Liver (tissue), 9 donors: ENCODE results near the gene DCHS2. TPM values are rescaled to one million over a fixed set of nuclear protein-coding genes. Genes with fewer than 3 reads are reported as not detected.

ENCODE experiments used
- DNase-seq: peaks from one replicate; pipeline ENCODE4 v3.0.0-alpha.2; 2017; ENCODE audit warnings: low spot score
- H3K27ac ChIP-seq, 2 donors: one replicate each; pipeline ENCODE4 v1.7.0; 2013; ENCODE audit warnings: inconsistent platforms in 2 of 2, low read length in 2 of 2, control low read depth in 1 of 2, low read depth in 1 of 2, mild to moderate bottlenecking in 1 of 2
- H3K27me3 ChIP-seq, 4 donors: one replicate each; pipeline versions ENCODE4 v1.6.1 to v1.7.0; 2013; ENCODE audit warnings: low read length in 3 of 4, inconsistent platforms in 1 of 4, mild to moderate bottlenecking in 1 of 4, moderate library complexity in 1 of 4; ENCODE audit not compliant: control insufficient read depth in 4 of 4, insufficient read depth in 4 of 4
- H3K36me3 ChIP-seq, 4 donors: one replicate each; pipeline versions ENCODE4 v1.6.1 to v1.7.0; 2013; ENCODE audit warnings: low read length in 3 of 4, mild to moderate bottlenecking in 3 of 4, low read depth in 1 of 4, moderate library complexity in 1 of 4; ENCODE audit not compliant: control insufficient read depth in 4 of 4, insufficient read depth in 3 of 4
- H3K4me1 ChIP-seq, 4 donors: one replicate each; pipeline versions ENCODE4 v1.6.1 to v1.7.0; 2013; ENCODE audit warnings: low read length in 3 of 4, mild to moderate bottlenecking in 3 of 4, moderate library complexity in 1 of 4; ENCODE audit not compliant: control insufficient read depth in 4 of 4, insufficient read depth in 4 of 4
- H3K4me3 ChIP-seq, 3 donors: one replicate each; pipeline versions ENCODE4 v1.6.1 to v1.7.0; 2013; ENCODE audit warnings: low read length in 3 of 3, control low read depth in 1 of 3, low read depth in 1 of 3, mild to moderate bottlenecking in 1 of 3
- H3K9ac ChIP-seq, 2 donors: one replicate each; pipeline ENCODE4 v1.7.0; 2013; ENCODE audit warnings: low read length in 2 of 2, mild to moderate bottlenecking in 2 of 2, moderate library complexity in 2 of 2, control low read depth in 1 of 2, low read depth in 1 of 2
- H3K9me3 ChIP-seq, 4 donors: one replicate each; pipeline versions ENCODE4 v1.6.1 to v1.7.0; 2013; ENCODE audit warnings: low read length in 3 of 4; ENCODE audit not compliant: control insufficient read depth in 4 of 4
- ATF3 ChIP-seq: IDR thresholded peaks from 2 replicates; pipeline ENCODE4 v1.6.1; 2016; ENCODE audit warnings: antibody characterized with exemption
- CTCF ChIP-seq: fragments of 150-350 bp; IDR thresholded peaks from 2 replicates; pipeline ENCODE4 v1.5.1; 2017; ENCODE audit warnings: improper control_type of control experiment, low read depth, low read length; ENCODE audit not compliant: missing input control
- EGR1 ChIP-seq, 2 donors: IDR thresholded peaks; 2 replicates each; pipeline ENCODE4 v1.6.1; 2016 to 2018; ENCODE audit warnings: antibody characterized with exemption in 2 of 2, low read depth in 2 of 2
- FOXA1 ChIP-seq: IDR thresholded peaks from 2 replicates; pipeline ENCODE4 v1.6.1; 2016; ENCODE audit warnings: antibody characterized with exemption
- FOXA2 ChIP-seq: IDR thresholded peaks from 2 replicates; pipeline ENCODE4 v1.6.1; 2016; ENCODE audit warnings: antibody characterized with exemption
- GABPA ChIP-seq, 2 donors: IDR thresholded peaks in 1 of 2; conservative IDR thresholded peaks in 1 of 2; 2 replicates each; pipeline ENCODE4 v1.6.1; 2016; ENCODE audit warnings: antibody characterized with exemption in 2 of 2, mild to moderate bottlenecking in 1 of 2, moderate library complexity in 1 of 2
- HNF4A ChIP-seq, 2 donors: conservative IDR thresholded peaks; 2 replicates each; pipeline ENCODE4 v1.6.1; 2016; ENCODE audit warnings: antibody characterized with exemption in 2 of 2, mild to moderate bottlenecking in 2 of 2
- HNF4G ChIP-seq: IDR thresholded peaks from 2 replicates; pipeline ENCODE4 v1.6.1; 2016; ENCODE audit warnings: antibody characterized with exemption
- JUND ChIP-seq, 2 donors: IDR thresholded peaks; 2 replicates each; pipeline ENCODE4 v1.6.1; 2016; ENCODE audit warnings: antibody characterized with exemption in 2 of 2
- MAX ChIP-seq: IDR thresholded peaks from 2 replicates; pipeline ENCODE4 v1.6.1; 2016; ENCODE audit warnings: antibody characterized with exemption
- NR2F2 ChIP-seq: IDR thresholded peaks from 2 replicates; pipeline ENCODE4 v1.6.1; 2016; ENCODE audit warnings: antibody characterized with exemption
- RAD21 ChIP-seq, 2 donors: IDR thresholded peaks; 2 replicates each; pipeline ENCODE4 v1.6.1; 2016; ENCODE audit warnings: antibody characterized with exemption in 2 of 2, mild to moderate bottlenecking in 2 of 2
- REST ChIP-seq: IDR thresholded peaks from 2 replicates; pipeline ENCODE4 v1.6.1; 2016; ENCODE audit warnings: antibody characterized with exemption, mild to moderate bottlenecking
- RXRA ChIP-seq, 2 donors: IDR thresholded peaks; 2 replicates each; pipeline ENCODE4 v1.6.1; 2017 to 2018; ENCODE audit warnings: antibody characterized with exemption in 2 of 2, mild to moderate bottlenecking in 1 of 2
- SP1 ChIP-seq: IDR thresholded peaks from 2 replicates; pipeline ENCODE4 v1.6.1; 2018; ENCODE audit warnings: antibody characterized with exemption, mild to moderate bottlenecking
- ZBTB33 ChIP-seq: IDR thresholded peaks from 2 replicates; pipeline ENCODE4 v1.6.1; 2016; ENCODE audit warnings: antibody characterized with exemption
- WGBS: extraction: QIAGEN DNeasy Blood & Tissue Kit; methylation state at CpG from one replicate; pipeline ENCODE4 v1.1.7; 2013; 5-methylcytosine and 5-hydroxymethylcytosine counted together
- polyA plus RNA-seq, 2 donors: library from polyadenylated mRNA; stranded (reverse) in 1 of 2; unstranded in 1 of 2; fragments of 200-250 nt in 1 of 2; fragments of >200 nt in 1 of 2; fragmentation: Nextera tagmentation in 1 of 2; extraction: Ambion mirVana in 1 of 2; gene quantifications; one replicate each; pipeline versions ENCODE4 v1.2.1 to v1.2.3, GENCODE V29; 2013 to 2015
- total RNA-seq, 2 donors: library from RNA; depleted of rRNA; stranded (reverse); fragments of >200 nt; gene quantifications; one replicate each; pipeline ENCODE4 v1.2.3, GENCODE V29; 2014
- donor health status: healthy.
- donor health status: healthy.
- donor health status: healthy.
- donor health status: healthy.
- donor health status: healthy.

The DCHS2 gene
- total and polyA plus RNA-seq, 4 donors, result 0.07 to 0.50 (median 0.09) TPM; not detected in 1

- WGBS, result 83% methylated on average over 4 of the region's 4 CpGs
- H3K4me3 ChIP-seq, result no peak overlapping the region
- no peaks in the 10 kb centered on the region for H3K36me3 ChIP-seq
- peaks cover 0 to 6% (median under 1%) of the 10 kb centered on the region in 4 donors for H3K9me3 ChIP-seq
- H3K27me3 ChIP-seq, result peaks cover 4 to 18% (median 10%) of the 10 kb centered on the region in 4 donors
- DNase-seq, result no peak
- TF ChIP-seq CTCF (no peak), NR2F2 (no peak), ZBTB33 (no peak), JUND (IDR thresholded peaks at IDR 0.05) (no peak)
- no peak overlapping the region for H3K9ac ChIP-seq
- H3K27ac ChIP-seq, result no peak overlapping the region
- H3K4me1 ChIP-seq, result peaks cover 9 to 21% (median 15%) of the 10 kb centered on the region in 4 donors
Observed at GRCh38 chr4:154487145-154487544, 4.5 kb downstream of the DCHS2 start.

- H3K4me1 ChIP-seq, result peaks cover 0 to 4% (median 2%) of the 10 kb centered on the region in 4 donors
- TF ChIP-seq GABPA (IDR thresholded peaks at IDR 0.05 in 1 of 2, conservative IDR thresholded peaks at IDR 0.05 in 1 of 2) (no peak), CTCF (no peak), HNF4G (no peak), RAD21 (IDR thresholded peaks at IDR 0.05) (no peak), RXRA (IDR thresholded peaks at IDR 0.05) (no peak), ATF3 (no peak), FOXA1 (no peak), SP1 (no peak), EGR1 (IDR thresholded peaks at IDR 0.05; ENCODE audit: low read depth in 2 of 2) (no peak), HNF4A (conservative IDR thresholded peaks at IDR 0.05) (no peak), MAX (no peak), FOXA2 (no peak), REST (no peak)
- WGBS, result 55% methylated on average over 4 of the region's 4 CpGs
- H3K9me3 ChIP-seq, result peaks cover 0 to 3% (median under 1%) of the 10 kb centered on the region in 4 donors
- peaks cover 4 to 18% (median 8%) of the 10 kb centered on the region in 4 donors for H3K27me3 ChIP-seq
- no peaks in the 10 kb centered on the region for H3K36me3 ChIP-seq
- no peak overlapping the region for H3K4me3 ChIP-seq
- H3K9ac ChIP-seq, result no peak overlapping the region
- no peak for DNase-seq
- H3K27ac ChIP-seq, result no peak overlapping the region
Observed at GRCh38 chr4:154485127-154485773, 6.3 kb downstream of the DCHS2 start.
